ENCODE measurements around the gene CFAP20DC.

Gene CFAP20DC

DNA sequence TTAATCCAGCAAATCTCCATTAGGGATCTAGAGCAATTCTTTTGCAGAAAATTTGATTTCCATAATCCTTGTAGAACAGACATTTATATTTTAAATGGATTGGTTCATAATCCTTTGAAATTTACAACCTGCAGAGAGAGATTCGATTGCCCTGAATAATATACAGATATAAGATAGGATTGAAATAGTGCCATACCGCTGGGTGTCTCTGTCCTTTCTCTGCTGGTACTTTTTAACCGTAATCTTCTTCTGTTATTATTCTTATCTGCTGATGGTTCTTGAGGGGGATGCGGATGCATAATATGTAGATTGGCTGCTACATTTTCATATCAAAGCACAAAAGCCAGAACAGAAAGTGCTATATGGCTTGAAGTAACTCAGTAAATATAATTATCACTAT is 182.2 kb downstream of the CFAP20DC start:
- no CpG with 5 or more reads among the region's 4 CpGs for WGBS
- no peak overlapping the region for H2AK5ac ChIP-seq (ENCODE audit: low read length, severe bottlenecking)

DNA sequence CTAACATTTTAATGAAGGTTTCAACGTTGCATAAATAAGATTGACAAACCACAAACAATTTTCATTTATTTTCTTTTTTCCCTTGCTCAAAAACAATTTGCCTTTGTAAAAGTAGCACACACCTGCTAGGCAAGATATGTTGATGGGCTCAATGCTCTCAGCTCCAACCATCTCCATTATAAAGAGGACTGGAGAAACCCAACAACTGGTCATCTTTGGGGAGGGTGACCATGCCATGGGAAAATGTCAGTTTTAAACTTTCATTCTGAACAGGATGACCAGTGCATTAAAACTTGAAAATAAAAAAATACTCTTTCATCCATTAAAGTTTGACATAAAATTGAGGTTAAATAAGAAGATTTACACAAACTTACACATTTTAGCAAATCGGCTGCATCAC is 183.7 kb downstream of the CFAP20DC start:
- WGBS: 32% methylated on average over 1 of the region's 2 CpGs
- Histone ChIP-seq H3K4me1 (ENCODE audit: control insufficient read depth, insufficient read depth, low read depth, low read length) (no peaks in the 10 kb centered on the region), H3K4me3 (ENCODE audit: insufficient read depth in 1 of 2, low read depth in 1 of 2, low read length in 2 of 2) (no peak overlapping the region), H4K8ac (ENCODE audit: low read length) (no peak overlapping the region), H2BK5ac (ENCODE audit: low read depth, low read length, poor library complexity, severe bottlenecking) (no peak overlapping the region), H2BK120ac (ENCODE audit: low read depth, low read length) (no peak overlapping the region), H3K14ac (ENCODE audit: low read length in 2 of 2) (no peak overlapping the region), H2BK15ac (ENCODE audit: low read depth, poor library complexity, severe bottlenecking) (no peak overlapping the region), H4K91ac (ENCODE audit: low read length) (no peak overlapping the region), H3K36me3 (ENCODE audit: control insufficient read depth in 1 of 2, insufficient read depth in 2 of 2, low read depth in 1 of 2, low read length in 2 of 2) (no peaks in the 10 kb centered on the region), H3K79me1 (replicated peaks; ENCODE audit: low read length, poor library complexity, severe bottlenecking) (no peaks in the 10 kb centered on the region), H3K27me3 (ENCODE audit: control insufficient read depth in 1 of 2, insufficient read depth in 1 of 2, low read length in 2 of 2) (no peaks in the 10 kb centered on the region), H2AK5ac (ENCODE audit: low read length, severe bottlenecking) (no peak overlapping the region), H3K23ac (ENCODE audit: low read length in 2 of 2) (no peak overlapping the region), H3K9ac (ENCODE audit: low read length) (no peak overlapping the region), H3K4me2 (ENCODE audit: low read length, poor library complexity, severe bottlenecking) (no peak overlapping the region), H2BK12ac (ENCODE audit: low read length in 2 of 2) (no peak overlapping the region), H3K18ac (ENCODE audit: low read depth in 1 of 2, low read length in 2 of 2) (no peak overlapping the region), H3K9me3 (ENCODE audit: control insufficient read depth, low read length) (no peaks in the 10 kb centered on the region), H3K4ac (ENCODE audit: low read depth in 1 of 2, low read length in 2 of 2) (no peak overlapping the region), H2AFZ (ENCODE audit: low read depth, low read length) (no peak overlapping the region), H3K27ac (ENCODE audit: low read length, poor library complexity, severe bottlenecking) (no peak overlapping the region)
- DNase-seq: no peak

More for the DNA sequence above, 182.2 kb downstream of the CFAP20DC start:
- H3K9me3 ChIP-seq (ENCODE audit: control insufficient read depth, low read length): no peaks in the 10 kb centered on the region
- no peak overlapping the region for H3K23ac ChIP-seq (ENCODE audit: low read length in 2 of 2)
- H4K91ac ChIP-seq (ENCODE audit: low read length): no peak overlapping the region
- H2BK15ac ChIP-seq (ENCODE audit: low read depth, poor library complexity, severe bottlenecking): no peak overlapping the region
- H3K18ac ChIP-seq (ENCODE audit: low read depth in 1 of 2, low read length in 2 of 2): no peak overlapping the region
- H2BK12ac ChIP-seq (ENCODE audit: low read length in 2 of 2): no peak overlapping the region
- H4K8ac ChIP-seq (ENCODE audit: low read length): no peak overlapping the region
- no peak overlapping the region for H3K4ac ChIP-seq (ENCODE audit: low read depth in 1 of 2, low read length in 2 of 2)
- H3K4me2 ChIP-seq (ENCODE audit: low read length, poor library complexity, severe bottlenecking): no peak overlapping the region
- no peak overlapping the region for H3K27ac ChIP-seq (ENCODE audit: low read length, poor library complexity, severe bottlenecking)
- no peaks in the 10 kb centered on the region for H3K36me3 ChIP-seq (ENCODE audit: control insufficient read depth in 1 of 2, insufficient read depth in 2 of 2, low read depth in 1 of 2, low read length in 2 of 2)
- H3K27me3 ChIP-seq (ENCODE audit: control insufficient read depth in 1 of 2, insufficient read depth in 1 of 2, low read length in 2 of 2): no peaks in the 10 kb centered on the region
- H3K4me3 ChIP-seq (ENCODE audit: insufficient read depth in 1 of 2, low read depth in 1 of 2, low read length in 2 of 2): no peak overlapping the region
- no peaks in the 10 kb centered on the region for H3K4me1 ChIP-seq (ENCODE audit: control insufficient read depth, insufficient read depth, low read depth, low read length)
- no peak overlapping the region for H3K9ac ChIP-seq (ENCODE audit: low read length)
- no peak overlapping the region for H2AFZ ChIP-seq (ENCODE audit: low read depth, low read length)
- H2BK5ac ChIP-seq (ENCODE audit: low read depth, low read length, poor library complexity, severe bottlenecking): no peak overlapping the region
- no peaks in the 10 kb centered on the region for H3K79me1 ChIP-seq (replicated peaks; ENCODE audit: low read length, poor library complexity, severe bottlenecking)
- H2BK120ac ChIP-seq (ENCODE audit: low read depth, low read length): no peak overlapping the region
- H3K14ac ChIP-seq (ENCODE audit: low read length in 2 of 2): no peak overlapping the region
- DNase-seq: no peak

DNA sequence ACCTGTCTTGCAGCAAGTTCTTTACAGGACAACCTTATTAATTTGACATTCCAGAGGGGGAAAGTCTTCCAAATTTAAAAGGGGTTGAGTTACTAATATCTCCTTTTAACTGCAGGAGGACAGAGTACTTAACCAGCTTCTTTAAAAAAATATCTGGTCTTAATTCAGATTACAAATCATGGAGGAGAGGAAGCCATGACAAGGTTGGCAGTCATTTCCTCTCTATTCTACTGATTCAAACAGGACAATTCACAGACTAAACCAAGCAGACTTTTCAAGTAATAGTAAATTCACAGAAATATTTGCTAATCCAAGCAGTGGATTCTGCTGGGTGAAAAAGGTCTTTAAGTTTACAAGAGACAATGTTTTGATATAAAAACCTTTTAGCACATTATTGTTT is 185.3 kb downstream of the CFAP20DC start:
- Histone ChIP-seq H2BK5ac (ENCODE audit: low read depth, low read length, poor library complexity, severe bottlenecking) (no peak overlapping the region), H3K4me3 (ENCODE audit: insufficient read depth in 1 of 2, low read depth in 1 of 2, low read length in 2 of 2) (no peak overlapping the region), H3K27me3 (ENCODE audit: control insufficient read depth in 1 of 2, insufficient read depth in 1 of 2, low read length in 2 of 2) (no peaks in the 10 kb centered on the region), H2AK5ac (ENCODE audit: low read length, severe bottlenecking) (no peak overlapping the region), H3K23ac (ENCODE audit: low read length in 2 of 2) (no peak overlapping the region), H3K18ac (ENCODE audit: low read depth in 1 of 2, low read length in 2 of 2) (no peak overlapping the region), H3K36me3 (ENCODE audit: control insufficient read depth in 1 of 2, insufficient read depth in 2 of 2, low read depth in 1 of 2, low read length in 2 of 2) (no peaks in the 10 kb centered on the region), H2BK120ac (ENCODE audit: low read depth, low read length) (no peak overlapping the region), H2BK12ac (ENCODE audit: low read length in 2 of 2) (no peak overlapping the region), H3K4me1 (ENCODE audit: control insufficient read depth, insufficient read depth, low read depth, low read length) (no peaks in the 10 kb centered on the region), H2BK15ac (ENCODE audit: low read depth, poor library complexity, severe bottlenecking) (no peak overlapping the region), H3K14ac (ENCODE audit: low read length in 2 of 2) (no peak overlapping the region), H4K91ac (ENCODE audit: low read length) (no peak overlapping the region), H3K79me1 (replicated peaks; ENCODE audit: low read length, poor library complexity, severe bottlenecking) (no peaks in the 10 kb centered on the region), H3K4me2 (ENCODE audit: low read length, poor library complexity, severe bottlenecking) (no peak overlapping the region), H2AFZ (ENCODE audit: low read depth, low read length) (no peak overlapping the region), H3K9me3 (ENCODE audit: control insufficient read depth, low read length) (no peaks in the 10 kb centered on the region), H4K8ac (ENCODE audit: low read length) (no peak overlapping the region), H3K27ac (ENCODE audit: low read length, poor library complexity, severe bottlenecking) (no peak overlapping the region), H3K9ac (ENCODE audit: low read length) (no peak overlapping the region), H3K4ac (ENCODE audit: low read depth in 1 of 2, low read length in 2 of 2) (no peak overlapping the region)
- no peak for DNase-seq

DNA sequence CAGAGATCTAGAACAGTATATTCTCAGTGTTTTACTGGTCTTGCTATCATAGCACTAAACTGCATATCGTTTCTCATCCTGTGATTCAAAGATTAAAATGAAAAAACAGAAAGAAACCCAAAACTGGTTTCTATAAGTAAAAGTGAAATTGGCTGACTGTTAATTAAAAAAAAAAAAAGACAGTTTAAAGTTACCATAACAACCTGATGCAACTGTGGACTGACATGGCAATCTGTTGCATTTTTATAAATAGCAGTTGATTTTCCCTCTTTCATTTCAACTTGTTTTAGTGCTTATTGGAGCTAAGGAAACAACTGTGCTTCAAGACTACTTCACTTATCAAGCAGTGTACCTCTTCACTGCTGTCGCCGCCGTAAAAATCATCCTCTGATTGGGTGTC is 186.6 kb downstream of the CFAP20DC start:
- Histone ChIP-seq H3K4me2 (ENCODE audit: low read length, poor library complexity, severe bottlenecking) (no peak overlapping the region), H3K9me3 (ENCODE audit: control insufficient read depth, low read length) (no peaks in the 10 kb centered on the region), H2BK120ac (ENCODE audit: low read depth, low read length) (no peak overlapping the region), H3K27ac (ENCODE audit: low read length, poor library complexity, severe bottlenecking) (no peak overlapping the region), H2BK12ac (ENCODE audit: low read length in 2 of 2) (no peak overlapping the region), H4K91ac (ENCODE audit: low read length) (no peak overlapping the region), H3K36me3 (ENCODE audit: control insufficient read depth in 1 of 2, insufficient read depth in 2 of 2, low read depth in 1 of 2, low read length in 2 of 2) (no peaks in the 10 kb centered on the region), H3K27me3 (ENCODE audit: control insufficient read depth in 1 of 2, insufficient read depth in 1 of 2, low read length in 2 of 2) (no peaks in the 10 kb centered on the region), H4K8ac (ENCODE audit: low read length) (no peak overlapping the region), H3K9ac (ENCODE audit: low read length) (no peak overlapping the region), H2BK5ac (ENCODE audit: low read depth, low read length, poor library complexity, severe bottlenecking) (no peak overlapping the region), H3K14ac (ENCODE audit: low read length in 2 of 2) (no peak overlapping the region), H2AFZ (ENCODE audit: low read depth, low read length) (no peak overlapping the region), H3K23ac (ENCODE audit: low read length in 2 of 2) (no peak overlapping the region), H2BK15ac (ENCODE audit: low read depth, poor library complexity, severe bottlenecking) (no peak overlapping the region), H3K79me1 (replicated peaks; ENCODE audit: low read length, poor library complexity, severe bottlenecking) (no peaks in the 10 kb centered on the region), H3K18ac (ENCODE audit: low read depth in 1 of 2, low read length in 2 of 2) (no peak overlapping the region), H3K4ac (ENCODE audit: low read depth in 1 of 2, low read length in 2 of 2) (no peak overlapping the region), H2AK5ac (ENCODE audit: low read length, severe bottlenecking) (no peak overlapping the region), H3K4me1 (ENCODE audit: control insufficient read depth, insufficient read depth, low read depth, low read length) (no peaks in the 10 kb centered on the region), H3K4me3 (ENCODE audit: insufficient read depth in 1 of 2, low read depth in 1 of 2, low read length in 2 of 2) (no peak overlapping the region)
- WGBS: 93% methylated on average over 3 of the region's 4 CpGs
- no peak for DNase-seq
